IgD-negative memory B cell (primary cell): Measurements from ENCODE around the gene SSB. TPM values are rescaled to one million over a fixed set of nuclear protein-coding genes. Genes with fewer than 3 reads are reported as not detected.
"Not testable (repeated sequence)": the region's sequence is repeated elsewhere in the genome, so short reads cannot be mapped to it uniquely, and the experiment has no call there.

Source experiments
- H3K27ac Mint-ChIP-seq, 3 donors: one replicate each; pipeline ENCODE4 v1.8.0; 2020 to 2022; ENCODE audit warnings: mild to moderate bottlenecking in 3 of 3, mixed read lengths in 3 of 3, moderate library complexity in 1 of 3
- H3K27me3 Mint-ChIP-seq: one replicate; pipeline ENCODE4 v1.8.0; 2021; ENCODE audit warnings: mixed read lengths
- H3K36me3 Mint-ChIP-seq: one replicate; pipeline ENCODE4 v1.8.0; 2020; ENCODE audit warnings: mild to moderate bottlenecking, mixed read lengths
- H3K4me1 Mint-ChIP-seq, 3 donors: one replicate each; pipeline ENCODE4 v1.8.0; 2020 to 2022; ENCODE audit warnings: mixed read lengths in 3 of 3, mild to moderate bottlenecking in 1 of 3
- H3K4me3 Mint-ChIP-seq, 4 donors: one replicate each; pipeline ENCODE4 v1.8.0; 2020 to 2022; ENCODE audit warnings: mild to moderate bottlenecking in 4 of 4, mixed read lengths in 4 of 4, moderate library complexity in 3 of 4
- H3K9me3 Mint-ChIP-seq, 3 donors: one replicate each; pipeline ENCODE4 v1.8.0; 2020 to 2021; ENCODE audit warnings: mixed read lengths in 3 of 3, mild to moderate bottlenecking in 1 of 3
- polyA plus RNA-seq: library from polyadenylated mRNA; unstranded; fragments of 300-500 nt; fragmentation: Illumina TruSeq; gene quantifications from one replicate; pipeline ENCODE4 v1.2.3, GENCODE V29; 2021

The SSB gene
- polyA plus RNA-seq, 1 donor from 2014 or later = 116 TPM

GRCh38 chr2:169838743-169839489 is 40.2 kb downstream of the SSB start:
- Mint-ChIP-seq H3K36me3 (peaks cover 2% of the 10 kb centered on the region), H3K4me3 (peak overlapping the region in 1 of 4 donors; percentile 61), H3K27ac (peak overlapping the region in 1 of 3 donors; percentile 2), H3K27me3 (no peaks in the 10 kb centered on the region), H3K4me1 (peaks cover 8 to 23% (median 20%) of the 10 kb centered on the region in 3 donors), H3K9me3 (no peaks in the 10 kb centered on the region)

- Mint-ChIP-seq H3K36me3 (peaks cover 4% of the 10 kb centered on the region), H3K27ac (no peak overlapping the region), H3K9me3 (no peaks in the 10 kb centered on the region), H3K4me1 (peaks cover 8 to 20% (median 19%) of the 10 kb centered on the region in 3 donors), H3K27me3 (no peaks in the 10 kb centered on the region), H3K4me3 (no peak overlapping the region)
Observed at GRCh38 chr2:169839954-169840746, 41.5 kb downstream of the SSB start.

- Mint-ChIP-seq H3K4me1 (peaks cover 7 to 21% (median 20%) of the 10 kb centered on the region in 3 donors), H3K27ac (no peak overlapping the region), H3K4me3 (no peak overlapping the region), H3K36me3 (peaks cover 4% of the 10 kb centered on the region), H3K27me3 (no peaks in the 10 kb centered on the region), H3K9me3 (no peaks in the 10 kb centered on the region)
Observed at GRCh38 chr2:169840747-169841142, 42.1 kb downstream of the SSB start.

GRCh38 chr2:169841625-169842024 is 43.0 kb downstream of the SSB start:
- Mint-ChIP-seq H3K4me1 (peaks cover 10 to 25% (median 21%) of the 10 kb centered on the region in 3 donors), H3K27ac (peak overlapping the region in 1 of 3 donors; percentile 43)
- H3K4me3 Mint-ChIP-seq, H3K36me3 Mint-ChIP-seq, H3K27me3 Mint-ChIP-seq, H3K9me3 Mint-ChIP-seq: not testable (repeated sequence)

GRCh38 chr2:169845016-169845415 is 46.3 kb downstream of the SSB start:
- H3K9me3 Mint-ChIP-seq = no peaks in the 10 kb centered on the region
- peaks cover 4% of the 10 kb centered on the region for H3K36me3 Mint-ChIP-seq
- H3K27me3 Mint-ChIP-seq = no peaks in the 10 kb centered on the region
- H3K4me1 Mint-ChIP-seq = peaks cover 9 to 27% (median 19%) of the 10 kb centered on the region in 3 donors
- no peak overlapping the region for H3K27ac Mint-ChIP-seq
- no peak overlapping the region for H3K4me3 Mint-ChIP-seq

GRCh38 chr2:169848959-169849693 is 50.5 kb downstream of the SSB start:
- peaks cover 19 to 33% (median 31%) of the 10 kb centered on the region in 3 donors for H3K4me1 Mint-ChIP-seq
- not testable (repeated sequence) for H3K27me3 Mint-ChIP-seq, H3K27ac Mint-ChIP-seq, H3K9me3 Mint-ChIP-seq, H3K36me3 Mint-ChIP-seq
- H3K4me3 Mint-ChIP-seq = peak overlapping the region in 1 of 4 donors; percentile 36

GRCh38 chr2:169849710-169850109 is 51.0 kb downstream of the SSB start:
- peak overlapping the region in 1 of 4 donors; percentile 43 for H3K4me3 Mint-ChIP-seq
- H3K27me3 Mint-ChIP-seq = no peaks in the 10 kb centered on the region
- no peak overlapping the region for H3K27ac Mint-ChIP-seq
- peaks cover 18 to 31% (median 30%) of the 10 kb centered on the region in 3 donors for H3K4me1 Mint-ChIP-seq
- H3K36me3 Mint-ChIP-seq = peaks cover 1% of the 10 kb centered on the region
- H3K9me3 Mint-ChIP-seq = no peaks in the 10 kb centered on the region

GRCh38 chr2:169853041-169853668 is 54.5 kb downstream of the SSB start:
- peak overlapping the region in 1 of 4 donors; percentile 79 for H3K4me3 Mint-ChIP-seq
- no peak overlapping the region for H3K27ac Mint-ChIP-seq
- H3K9me3 Mint-ChIP-seq = no peaks in the 10 kb centered on the region
- peaks cover 10 to 20% (median 16%) of the 10 kb centered on the region in 3 donors for H3K4me1 Mint-ChIP-seq
- peaks cover 2% of the 10 kb centered on the region for H3K36me3 Mint-ChIP-seq
- H3K27me3 Mint-ChIP-seq = no peaks in the 10 kb centered on the region

- peaks cover 11 to 22% (median 12%) of the 10 kb centered on the region in 3 donors for H3K4me1 Mint-ChIP-seq
- H3K27ac Mint-ChIP-seq, H3K4me3 Mint-ChIP-seq, H3K9me3 Mint-ChIP-seq, H3K27me3 Mint-ChIP-seq, H3K36me3 Mint-ChIP-seq: not testable (repeated sequence)
Observed at GRCh38 chr2:169855281-169856258, 56.9 kb downstream of the SSB start.

- H3K4me3 Mint-ChIP-seq = no peak overlapping the region
- peaks cover 13% of the 10 kb centered on the region for H3K36me3 Mint-ChIP-seq
- H3K9me3 Mint-ChIP-seq = no peaks in the 10 kb centered on the region
- H3K4me1 Mint-ChIP-seq = peaks cover 4 to 12% (median 10%) of the 10 kb centered on the region in 3 donors
- no peaks in the 10 kb centered on the region for H3K27me3 Mint-ChIP-seq
- H3K27ac Mint-ChIP-seq = no peak overlapping the region
Observed at GRCh38 chr2:169859423-169859822, 60.8 kb downstream of the SSB start.

GRCh38 chr2:169860149-169860548 is 61.5 kb downstream of the SSB start:
- peaks cover 5 to 12% (median 10%) of the 10 kb centered on the region in 3 donors for H3K4me1 Mint-ChIP-seq
- peak overlapping the region in 1 of 4 donors; percentile 47 for H3K4me3 Mint-ChIP-seq
- H3K27ac Mint-ChIP-seq = peak overlapping the region in 1 of 3 donors; percentile 16
- H3K9me3 Mint-ChIP-seq = no peaks in the 10 kb centered on the region
- H3K27me3 Mint-ChIP-seq = no peaks in the 10 kb centered on the region
- peaks cover 13% of the 10 kb centered on the region for H3K36me3 Mint-ChIP-seq
